Osteoblast (primary cell): ENCODE results near the gene SAMD4A. TPM values are rescaled to one million over a fixed set of nuclear protein-coding genes. Genes with fewer than 3 reads are reported as not detected.

Experiments
- DNase-seq: peaks from one replicate; pipeline ENCODE4 v3.0.0; 2011; ENCODE audit warnings: low spot score, mixed read lengths; ENCODE audit not compliant: insufficient read length; ENCODE audit errors: missing footprints
- H2AFZ ChIP-seq: 2 replicates; pipeline ENCODE4 v1.6.0; 2011; ENCODE audit warnings: mild to moderate bottlenecking, low read length
- H3K27ac ChIP-seq: 2 replicates; pipeline ENCODE4 v1.5.1; 2011; ENCODE audit warnings: mild to moderate bottlenecking, low read depth, low read length, moderate library complexity
- H3K27me3 ChIP-seq: 2 replicates; pipeline ENCODE4 v1.6.0; 2012; ENCODE audit warnings: mild to moderate bottlenecking, control low read depth, inconsistent platforms, low read length, moderate library complexity; ENCODE audit not compliant: insufficient read depth
- H3K36me3 ChIP-seq: 2 replicates; pipeline ENCODE4 v1.5.1; 2011; ENCODE audit warnings: mild to moderate bottlenecking, low read length, control low read depth, moderate library complexity; ENCODE audit not compliant: insufficient read depth
- H3K4me1 ChIP-seq: 2 replicates; pipeline ENCODE4 v1.5.1; 2011; ENCODE audit warnings: mild to moderate bottlenecking, low read length, control low read depth, moderate library complexity; ENCODE audit not compliant: insufficient read depth
- H3K4me2 ChIP-seq: 2 replicates; pipeline ENCODE4 v1.6.0; 2011; ENCODE audit warnings: mild to moderate bottlenecking, low read length; ENCODE audit not compliant: insufficient read depth
- H3K4me3 ChIP-seq: fragments of 200-600 bp; sonication (generic); 3 replicates; pipeline ENCODE4 v1.5.1; 2012; ENCODE audit warnings: mild to moderate bottlenecking, low read length, inconsistent platforms; ENCODE audit not compliant: insufficient read depth
- H3K79me2 ChIP-seq: 2 replicates; pipeline ENCODE4 v1.6.0; 2012; ENCODE audit warnings: mild to moderate bottlenecking, low read length, control low read depth, inconsistent platforms; ENCODE audit not compliant: insufficient read depth
- H3K9me3 ChIP-seq: 2 replicates; pipeline ENCODE4 v1.5.1; 2011; ENCODE audit warnings: low read depth, low read length, control low read depth
- H4K20me1 ChIP-seq: 2 replicates; pipeline ENCODE4 v1.6.0; 2012; ENCODE audit warnings: mild to moderate bottlenecking, low read length, control low read depth; ENCODE audit not compliant: insufficient read depth
- total RNA-seq: library from RNA; depleted of rRNA; stranded (reverse); fragments of >200 nt; gene quantifications from 2 replicates; pipeline ENCODE4 v1.2.3, GENCODE V29; 2012
- TF ChIP-seq, protein P1 (sequence below): IDR thresholded peaks from 2 replicates; pipeline ENCODE4 v1.5.1; 2011; ENCODE audit warnings: mild to moderate bottlenecking, low read depth, low read length, moderate library complexity; ENCODE audit errors: extremely low read depth

SAMD4A gene
- total RNA-seq, 1 donor, result 26.1 TPM

GRCh38 chr14:54781961-54782750 is 215.2 kb downstream of the SAMD4A start:
- H3K4me3 ChIP-seq, result no peak overlapping the region
- H3K79me2 ChIP-seq, result no peaks in the 10 kb centered on the region
- DNase-seq, result no peak
- TF ChIP-seq, protein P1, sequence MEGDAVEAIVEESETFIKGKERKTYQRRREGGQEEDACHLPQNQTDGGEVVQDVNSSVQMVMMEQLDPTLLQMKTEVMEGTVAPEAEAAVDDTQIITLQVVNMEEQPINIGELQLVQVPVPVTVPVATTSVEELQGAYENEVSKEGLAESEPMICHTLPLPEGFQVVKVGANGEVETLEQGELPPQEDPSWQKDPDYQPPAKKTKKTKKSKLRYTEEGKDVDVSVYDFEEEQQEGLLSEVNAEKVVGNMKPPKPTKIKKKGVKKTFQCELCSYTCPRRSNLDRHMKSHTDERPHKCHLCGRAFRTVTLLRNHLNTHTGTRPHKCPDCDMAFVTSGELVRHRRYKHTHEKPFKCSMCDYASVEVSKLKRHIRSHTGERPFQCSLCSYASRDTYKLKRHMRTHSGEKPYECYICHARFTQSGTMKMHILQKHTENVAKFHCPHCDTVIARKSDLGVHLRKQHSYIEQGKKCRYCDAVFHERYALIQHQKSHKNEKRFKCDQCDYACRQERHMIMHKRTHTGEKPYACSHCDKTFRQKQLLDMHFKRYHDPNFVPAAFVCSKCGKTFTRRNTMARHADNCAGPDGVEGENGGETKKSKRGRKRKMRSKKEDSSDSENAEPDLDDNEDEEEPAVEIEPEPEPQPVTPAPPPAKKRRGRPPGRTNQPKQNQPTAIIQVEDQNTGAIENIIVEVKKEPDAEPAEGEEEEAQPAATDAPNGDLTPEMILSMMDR, result no peak
- peaks cover 2% of the 10 kb centered on the region for H3K4me1 ChIP-seq
- no peaks in the 10 kb centered on the region for H4K20me1 ChIP-seq
- H3K36me3 ChIP-seq, result peaks cover 55% of the 10 kb centered on the region
- H3K9me3 ChIP-seq, result no peaks in the 10 kb centered on the region
- H3K4me2 ChIP-seq, result no peak overlapping the region
- no peaks in the 10 kb centered on the region for H3K27me3 ChIP-seq
- H2AFZ ChIP-seq, result no peak overlapping the region
- H3K27ac ChIP-seq, result no peak overlapping the region

- Histone ChIP-seq H3K9me3 (no peaks in the 10 kb centered on the region), H3K4me3 (no peak overlapping the region), H3K27me3 (no peaks in the 10 kb centered on the region), H4K20me1 (no peaks in the 10 kb centered on the region), H3K79me2 (no peaks in the 10 kb centered on the region), H2AFZ (no peak overlapping the region), H3K4me2 (no peak overlapping the region), H3K4me1 (no peaks in the 10 kb centered on the region), H3K27ac (peak overlapping the region; percentile 32), H3K36me3 (peaks cover 48% of the 10 kb centered on the region)
- DNase-seq, result no peak
- TF ChIP-seq, protein P1, result peak; percentile 16
These were observed 216.1 kb downstream of the SAMD4A start for GRCh38 chr14:54782751-54783659.

GRCh38 chr14:54783660-54784015 is 216.7 kb downstream of the SAMD4A start:
- no peak overlapping the region for H3K4me2 ChIP-seq
- peaks cover 51% of the 10 kb centered on the region for H3K36me3 ChIP-seq
- no peak overlapping the region for H3K4me3 ChIP-seq
- H3K27ac ChIP-seq, result peak overlapping the region; percentile 32
- DNase-seq, result no peak
- TF ChIP-seq, protein P1, result no peak
- H3K27me3 ChIP-seq, result no peaks in the 10 kb centered on the region
- H3K79me2 ChIP-seq, result no peaks in the 10 kb centered on the region
- no peaks in the 10 kb centered on the region for H3K9me3 ChIP-seq
- H4K20me1 ChIP-seq, result no peaks in the 10 kb centered on the region
- no peak overlapping the region for H2AFZ ChIP-seq
- H3K4me1 ChIP-seq, result no peaks in the 10 kb centered on the region

DNA sequence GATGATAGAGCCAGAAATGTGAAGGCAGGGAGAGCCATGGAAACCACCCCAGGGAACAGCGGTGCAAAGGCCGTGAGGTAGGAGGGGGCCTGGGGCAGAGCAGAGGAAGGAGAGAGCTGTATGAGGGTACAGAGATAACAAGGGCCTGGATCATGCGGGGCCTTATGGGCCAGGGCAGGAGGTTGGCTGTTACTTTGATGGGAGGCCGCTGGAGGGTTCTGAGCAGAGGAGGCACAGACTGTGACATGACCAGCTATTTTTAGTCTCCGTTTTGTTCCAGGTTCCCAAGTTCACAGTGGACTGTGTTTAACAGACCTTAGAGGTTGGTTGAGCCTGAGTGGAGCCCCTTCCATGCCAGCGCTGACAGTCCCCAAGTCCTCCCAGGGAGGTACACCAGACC is 217.1 kb downstream of the SAMD4A start:
- TF ChIP-seq, protein P1, result no peak
- Histone ChIP-seq H3K4me3 (no peak overlapping the region), H3K9me3 (no peaks in the 10 kb centered on the region), H3K27me3 (no peaks in the 10 kb centered on the region), H3K4me1 (no peaks in the 10 kb centered on the region), H3K27ac (no peak overlapping the region), H3K79me2 (no peaks in the 10 kb centered on the region), H3K36me3 (peaks cover 49% of the 10 kb centered on the region), H3K4me2 (no peak overlapping the region), H4K20me1 (no peaks in the 10 kb centered on the region), H2AFZ (no peak overlapping the region)
- DNase-seq, result no peak
